Measurements from ENCODE around the gene LRCOL1.

LRCOL1 gene

GRCh38 chr12:132618683-132619043 is 8.3 kb upstream of the LRCOL1 start, which contains the start of gene P2RX2:
P2RX2 (plus strand) TSS chr12:132618776; CDS start chr12:132618817, 41 bp downstream.
- no peak for DNase-seq

GRCh38 chr12:132617822-132618682 is 7.7 kb upstream of the LRCOL1 start:
- no peak for DNase-seq

- DNase-seq, result no peak
Measured at GRCh38 chr12:132617135-132617701, 6.8 kb upstream of the LRCOL1 start.

GRCh38 chr12:132615579-132616038 is 5.2 kb upstream of the LRCOL1 start:
- no peak for DNase-seq

- no peak for DNase-seq
Measured at GRCh38 chr12:132614861-132615578, 4.6 kb upstream of the LRCOL1 start.

- no peak for DNase-seq
Measured at GRCh38 chr12:132614029-132614428, 3.6 kb upstream of the LRCOL1 start.

- DNase-seq, result no peak
Measured at GRCh38 chr12:132611620-132612019, 1.2 kb upstream of the LRCOL1 start.

GRCh38 chr12:132610866-132611602 is 652 bp upstream of the LRCOL1 start:
- no peak for DNase-seq

GRCh38 chr12:132608231-132609171 is 1.9 kb downstream of the LRCOL1 start:
- DNase-seq, result no peak

GRCh38 chr12:132606927-132607326 is 3.5 kb downstream of the LRCOL1 start:
- DNase-seq, result no peak

GRCh38 chr12:132606466-132606865 is 3.9 kb downstream of the LRCOL1 start:
- DNase-seq, result no peak

GRCh38 chr12:132605892-132606291 is 4.5 kb downstream of the LRCOL1 start:
- DNase-seq, result no peak

- DNase-seq, result no peak
Measured at GRCh38 chr12:132604668-132605441, 5.5 kb downstream of the LRCOL1 start.

- no peak for DNase-seq
Measured at GRCh38 chr12:132604151-132604618, 6.2 kb downstream of the LRCOL1 start.

- no peak for DNase-seq
Measured at GRCh38 chr12:132603240-132604150, 6.9 kb downstream of the LRCOL1 start.

GRCh38 chr12:132602572-132603239 is 7.7 kb downstream of the LRCOL1 start:
- no peak for DNase-seq

GRCh38 chr12:132601171-132601883 is 9.1 kb downstream of the LRCOL1 start:
- no peak for DNase-seq
